OCI-LY7 (cell line): ENCODE data around the gene RBBP4.

Source experiments
- CTCF ChIP-seq: fragments of 200-600 bp; sonication (generic); conservative IDR thresholded peaks from 2 replicates; pipeline ENCODE4 v1.5.1; 2014; ENCODE audit warnings: mild to moderate bottlenecking, antibody characterized with exemption, low read length, moderate library complexity, mixed read lengths
- EZH2phosphoT487 ChIP-seq: fragments of 200-600 bp; sonication (generic); IDR thresholded peaks from 2 replicates; pipeline ENCODE4 v1.6.1; 2018; ENCODE audit warnings: low read depth, borderline replicate concordance, mild to moderate bottlenecking, mixed run types, antibody characterized with exemption, low read length, moderate library complexity, mixed read lengths

GRCh38 chr1:32701421-32701911 is 50.5 kb downstream of the RBBP4 start:
- no peak for TF ChIP-seq CTCF
- no peak for TF ChIP-seq EZH2phosphoT487
